ENCODE data around the gene NALCN.

Gene NALCN

GRCh38 chr13:101205408-101205807 lies 210.9 kb downstream of the NALCN start:
- no peak for DNase-seq (ENCODE audit: low read depth)

- DNase-seq (ENCODE audit: low read depth): no peak
Measured at GRCh38 chr13:101204270-101205020, 211.9 kb downstream of the NALCN start.

GRCh38 chr13:101202590-101202989 lies 213.7 kb downstream of the NALCN start:
- no peak for DNase-seq (ENCODE audit: low read depth)

GRCh38 chr13:101190976-101191375 lies 225.3 kb downstream of the NALCN start:
- no peak for DNase-seq (ENCODE audit: low read depth)

- no peak for DNase-seq (ENCODE audit: low read depth)
Measured at GRCh38 chr13:101190337-101190736, 226.0 kb downstream of the NALCN start.

GRCh38 chr13:101185606-101186005 lies 230.7 kb downstream of the NALCN start:
- no peak for DNase-seq (ENCODE audit: low read depth)

- no peak for DNase-seq (ENCODE audit: low read depth)
Measured at GRCh38 chr13:101181076-101181685, 235.1 kb downstream of the NALCN start.

GRCh38 chr13:101179021-101179420 lies 237.3 kb downstream of the NALCN start:
- DNase-seq (ENCODE audit: low read depth): no peak

- DNase-seq (ENCODE audit: low read depth): no peak
Measured at GRCh38 chr13:101178406-101178805, 237.9 kb downstream of the NALCN start.

GRCh38 chr13:101170306-101170705 lies 246.0 kb downstream of the NALCN start:
- no peak for DNase-seq (ENCODE audit: low read depth)

GRCh38 chr13:101157261-101157660 lies 259.0 kb downstream of the NALCN start:
- DNase-seq (ENCODE audit: low read depth): no peak

GRCh38 chr13:101155920-101156319 lies 260.4 kb downstream of the NALCN start:
- DNase-seq (ENCODE audit: low read depth): no peak

- no peak for DNase-seq (ENCODE audit: low read depth)
Measured at GRCh38 chr13:101152184-101152583, 264.1 kb downstream of the NALCN start.

GRCh38 chr13:101150998-101151397 lies 265.3 kb downstream of the NALCN start:
- DNase-seq (ENCODE audit: low read depth): no peak

- DNase-seq (ENCODE audit: low read depth): no peak
Measured at GRCh38 chr13:101149735-101150384, 266.4 kb downstream of the NALCN start.

GRCh38 chr13:101146101-101146898 lies 270.0 kb downstream of the NALCN start:
- no peak for DNase-seq (ENCODE audit: low read depth)

- DNase-seq (ENCODE audit: low read depth): no peak
Measured at GRCh38 chr13:101144808-101145419, 271.4 kb downstream of the NALCN start.

GRCh38 chr13:101140936-101141335 lies 275.4 kb downstream of the NALCN start:
- no peak for DNase-seq (ENCODE audit: low read depth)

- DNase-seq (ENCODE audit: low read depth): no peak
Measured at GRCh38 chr13:101140087-101140770, 276.1 kb downstream of the NALCN start.

- no peak for DNase-seq (ENCODE audit: low read depth)
Measured at GRCh38 chr13:101139081-101139480, 277.2 kb downstream of the NALCN start.

GRCh38 chr13:101127741-101128353 lies 288.5 kb downstream of the NALCN start:
- no peak for DNase-seq (ENCODE audit: low read depth)

All from stimulated activated CD8-positive, alpha-beta memory T cell treated with anti-CD3 and anti-CD28 coated beads, Interleukin-12 subunit alpha, Interleukin-12 subunit beta, amount 100 ng/mL, for 4 hours (primary cell).